K562 (cell line): ENCODE data around the gene ZNF23.

ENCODE experiments used
- ARNT ChIP-seq, 2 experiments: fragments of 450-650 bp; IDR thresholded peaks; 2 replicates each; pipeline ENCODE4 v1.6.1; 2016; ENCODE audit warnings: mild to moderate bottlenecking in 1 of 2
- HMG20B ChIP-seq: fragments of 250-450 bp; sonication (Bioruptor Pico); IDR thresholded peaks from 2 replicates; pipeline ENCODE4 v1.5.0; 2021; ENCODE audit warnings: mild to moderate bottlenecking
- ZNF12 ChIP-seq: sonication (generic); formaldehyde crosslinking; IDR thresholded peaks from 2 replicates; pipeline ENCODE4 v1.4.0; 2020; ENCODE audit warnings: mild to moderate bottlenecking, missing genetic modification reagents

GRCh38 chr16:71482569-71482968 is 20.5 kb upstream of the ZNF23 start:
- TF ChIP-seq ZNF12 (CRISPR knock-in tag) (no peak), HMG20B (CRISPR knock-in tag) (no peak), ARNT (IDR thresholded peaks at IDR 0.05) (no peak)
